Activated naive CD8-positive, alpha-beta T cell (primary cell): ENCODE results near the gene MYB.
"Not testable (repeated sequence)": the region's sequence is repeated elsewhere in the genome, so short reads cannot be mapped to it uniquely, and the experiment has no call there.

Source experiments
- H3K27ac Mint-ChIP-seq: one replicate; pipeline ENCODE4 v1.8.0; 2021; ENCODE audit warnings: mixed read lengths
- H3K27me3 Mint-ChIP-seq: one replicate; pipeline ENCODE4 v1.8.0; 2021; ENCODE audit warnings: mixed read lengths
- H3K36me3 Mint-ChIP-seq: one replicate; pipeline ENCODE4 v1.8.0; 2021; ENCODE audit warnings: mixed read lengths
- H3K4me1 Mint-ChIP-seq: one replicate; pipeline ENCODE4 v1.8.0; 2021; ENCODE audit warnings: low read depth, mixed read lengths
- H3K4me3 Mint-ChIP-seq: one replicate; pipeline ENCODE4 v1.8.0; 2021; ENCODE audit warnings: mild to moderate bottlenecking, mixed read lengths
- H3K9me3 Mint-ChIP-seq: one replicate; pipeline ENCODE4 v1.8.0; 2021; ENCODE audit warnings: low read depth, mixed read lengths

The MYB gene

GRCh38 chr6:135154125-135154524 is 27.0 kb upstream of the MYB start:
- not testable (repeated sequence) for H3K4me3 Mint-ChIP-seq, H3K27me3 Mint-ChIP-seq, H3K9me3 Mint-ChIP-seq, H3K36me3 Mint-ChIP-seq
- H3K4me1 Mint-ChIP-seq: peaks cover 13% of the 10 kb centered on the region
- peak overlapping the region; percentile 19 for H3K27ac Mint-ChIP-seq

- Mint-ChIP-seq H3K36me3 (no peaks in the 10 kb centered on the region), H3K27ac (no peak overlapping the region), H3K9me3 (no peaks in the 10 kb centered on the region), H3K4me1 (peaks cover 42% of the 10 kb centered on the region), H3K27me3 (no peaks in the 10 kb centered on the region), H3K4me3 (no peak overlapping the region)
Measured at GRCh38 chr6:135158397-135158796, 22.7 kb upstream of the MYB start.

- Mint-ChIP-seq H3K9me3 (no peaks in the 10 kb centered on the region), H3K4me1 (peaks cover 48% of the 10 kb centered on the region), H3K4me3 (no peak overlapping the region)
Measured at GRCh38 chr6:135159531-135159930, 21.6 kb upstream of the MYB start.

GRCh38 chr6:135161411-135162395 is 19.4 kb upstream of the MYB start:
- Mint-ChIP-seq H3K27me3 (no peaks in the 10 kb centered on the region), H3K27ac (peak overlapping the region; percentile 93), H3K9me3 (no peaks in the 10 kb centered on the region), H3K36me3 (no peaks in the 10 kb centered on the region), H3K4me1 (peaks cover 57% of the 10 kb centered on the region), H3K4me3 (peak overlapping the region; percentile 66)

More at GRCh38 chr6:135159531-135159930, 21.6 kb upstream of the MYB start:
- Mint-ChIP-seq H3K27me3 (no peaks in the 10 kb centered on the region), H3K27ac (peak overlapping the region; percentile 41), H3K36me3 (no peaks in the 10 kb centered on the region)

- H3K27ac Mint-ChIP-seq: peak overlapping the region; percentile 93
- H3K4me3 Mint-ChIP-seq: peak overlapping the region; percentile 21
- no peaks in the 10 kb centered on the region for H3K9me3 Mint-ChIP-seq
- H3K36me3 Mint-ChIP-seq: no peaks in the 10 kb centered on the region
- peaks cover 57% of the 10 kb centered on the region for H3K4me1 Mint-ChIP-seq
- no peaks in the 10 kb centered on the region for H3K27me3 Mint-ChIP-seq
Measured at GRCh38 chr6:135162678-135163439, 18.2 kb upstream of the MYB start.

GRCh38 chr6:135163440-135163738 is 17.7 kb upstream of the MYB start:
- no peaks in the 10 kb centered on the region for H3K36me3 Mint-ChIP-seq
- H3K27ac Mint-ChIP-seq: peak overlapping the region; percentile 93
- no peaks in the 10 kb centered on the region for H3K9me3 Mint-ChIP-seq
- no peaks in the 10 kb centered on the region for H3K27me3 Mint-ChIP-seq
- peaks cover 56% of the 10 kb centered on the region for H3K4me1 Mint-ChIP-seq
- peak overlapping the region; percentile 21 for H3K4me3 Mint-ChIP-seq

GRCh38 chr6:135164387-135164786 is 16.7 kb upstream of the MYB start:
- H3K27me3 Mint-ChIP-seq: not testable (repeated sequence)
- H3K27ac Mint-ChIP-seq: peak overlapping the region; percentile 61

GRCh38 chr6:135165031-135165430 is 16.1 kb upstream of the MYB start:
- no peaks in the 10 kb centered on the region for H3K27me3 Mint-ChIP-seq
- no peak overlapping the region for H3K4me3 Mint-ChIP-seq
- peaks cover 49% of the 10 kb centered on the region for H3K4me1 Mint-ChIP-seq
- peak overlapping the region; percentile 71 for H3K27ac Mint-ChIP-seq
- H3K36me3 Mint-ChIP-seq: no peaks in the 10 kb centered on the region
- H3K9me3 Mint-ChIP-seq: no peaks in the 10 kb centered on the region

More at GRCh38 chr6:135164387-135164786, 16.7 kb upstream of the MYB start:
- peaks cover 48% of the 10 kb centered on the region for H3K4me1 Mint-ChIP-seq
- not testable (repeated sequence) for H3K36me3 Mint-ChIP-seq, H3K9me3 Mint-ChIP-seq, H3K4me3 Mint-ChIP-seq

- Mint-ChIP-seq H3K36me3 (no peaks in the 10 kb centered on the region), H3K27ac (no peak overlapping the region), H3K27me3 (no peaks in the 10 kb centered on the region), H3K4me3 (no peak overlapping the region), H3K4me1 (peaks cover 46% of the 10 kb centered on the region), H3K9me3 (no peaks in the 10 kb centered on the region)
Measured at GRCh38 chr6:135166515-135166914, 14.6 kb upstream of the MYB start.

GRCh38 chr6:135167617-135168016 is 13.5 kb upstream of the MYB start:
- Mint-ChIP-seq H3K4me1 (peaks cover 35% of the 10 kb centered on the region), H3K36me3 (no peaks in the 10 kb centered on the region), H3K4me3 (no peak overlapping the region), H3K9me3 (no peaks in the 10 kb centered on the region), H3K27me3 (no peaks in the 10 kb centered on the region), H3K27ac (no peak overlapping the region)

GRCh38 chr6:135168766-135169165 is 12.3 kb upstream of the MYB start:
- Mint-ChIP-seq H3K4me1 (peaks cover 32% of the 10 kb centered on the region), H3K27ac (no peak overlapping the region), H3K36me3 (no peaks in the 10 kb centered on the region), H3K4me3 (no peak overlapping the region), H3K27me3 (no peaks in the 10 kb centered on the region), H3K9me3 (no peaks in the 10 kb centered on the region)

GRCh38 chr6:135170238-135170637 is 10.9 kb upstream of the MYB start:
- H3K36me3 Mint-ChIP-seq: no peaks in the 10 kb centered on the region
- peaks cover 22% of the 10 kb centered on the region for H3K4me1 Mint-ChIP-seq
- no peaks in the 10 kb centered on the region for H3K27me3 Mint-ChIP-seq
- H3K4me3 Mint-ChIP-seq: peak overlapping the region; percentile 11
- no peaks in the 10 kb centered on the region for H3K9me3 Mint-ChIP-seq
- H3K27ac Mint-ChIP-seq: peak overlapping the region; percentile 88

GRCh38 chr6:135170849-135171248 is 10.3 kb upstream of the MYB start:
- Mint-ChIP-seq H3K27me3 (no peaks in the 10 kb centered on the region), H3K4me1 (peaks cover 19% of the 10 kb centered on the region), H3K27ac (peak overlapping the region; percentile 88), H3K9me3 (no peaks in the 10 kb centered on the region), H3K36me3 (no peaks in the 10 kb centered on the region), H3K4me3 (peak overlapping the region; percentile 11)

GRCh38 chr6:135173242-135173988 is 7.7 kb upstream of the MYB start:
- H3K27ac Mint-ChIP-seq: no peak overlapping the region
- peaks cover 29% of the 10 kb centered on the region for H3K4me1 Mint-ChIP-seq
- no peak overlapping the region for H3K4me3 Mint-ChIP-seq
- no peaks in the 10 kb centered on the region for H3K36me3 Mint-ChIP-seq
- H3K27me3 Mint-ChIP-seq: no peaks in the 10 kb centered on the region
- no peaks in the 10 kb centered on the region for H3K9me3 Mint-ChIP-seq
